ENCODE results near the gene EXOSC2.
"Not testable (repeated sequence)": the region's sequence is repeated elsewhere in the genome, so short reads cannot be mapped to it uniquely, and the experiment has no call there.

EXOSC2 gene

GRCh38 chr9:130668659-130669058 lies 24.9 kb upstream of the EXOSC2 start:
- no peak for DNase-seq

DNA sequence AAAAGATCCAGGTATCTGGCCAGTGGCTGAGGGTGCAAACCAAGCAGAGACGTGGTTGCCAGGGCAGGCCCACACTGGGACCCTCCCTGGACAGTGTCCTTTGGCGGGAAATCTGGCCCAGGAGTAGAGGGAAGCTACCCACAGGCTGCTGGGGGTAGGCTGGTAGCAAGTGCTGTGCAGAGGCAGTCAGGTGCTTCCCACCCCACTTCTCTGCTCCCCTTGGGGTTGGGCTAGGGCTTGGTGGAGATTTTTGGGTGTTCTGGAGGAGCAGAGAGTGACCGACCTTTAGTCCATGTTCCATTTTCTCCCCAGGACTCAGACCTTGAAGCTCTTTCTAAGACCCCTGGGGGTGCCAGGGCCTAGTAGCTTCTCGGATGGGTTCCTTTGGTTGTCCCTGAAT lies 23.6 kb upstream of the EXOSC2 start:
- DNase-seq, result no peak

DNA sequence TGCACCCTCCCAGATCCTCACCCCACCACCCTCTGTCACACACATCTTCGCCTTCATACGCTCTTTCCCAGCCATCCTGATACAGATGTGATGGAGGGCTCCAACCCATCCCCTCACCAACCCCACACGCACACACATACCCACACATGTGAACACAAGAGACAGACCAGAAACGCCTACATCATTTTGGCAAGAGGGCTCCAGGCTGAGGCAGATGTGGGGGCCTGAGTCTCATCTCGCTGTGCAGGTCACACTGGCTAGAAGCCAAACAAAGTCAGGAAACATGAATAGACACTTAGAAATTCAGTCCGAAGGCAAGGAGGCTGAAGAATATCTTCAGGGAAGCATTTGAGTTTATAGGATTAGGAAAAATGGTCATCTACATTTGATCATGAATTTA lies 22.9 kb upstream of the EXOSC2 start:
- DNase-seq, result no peak

DNA sequence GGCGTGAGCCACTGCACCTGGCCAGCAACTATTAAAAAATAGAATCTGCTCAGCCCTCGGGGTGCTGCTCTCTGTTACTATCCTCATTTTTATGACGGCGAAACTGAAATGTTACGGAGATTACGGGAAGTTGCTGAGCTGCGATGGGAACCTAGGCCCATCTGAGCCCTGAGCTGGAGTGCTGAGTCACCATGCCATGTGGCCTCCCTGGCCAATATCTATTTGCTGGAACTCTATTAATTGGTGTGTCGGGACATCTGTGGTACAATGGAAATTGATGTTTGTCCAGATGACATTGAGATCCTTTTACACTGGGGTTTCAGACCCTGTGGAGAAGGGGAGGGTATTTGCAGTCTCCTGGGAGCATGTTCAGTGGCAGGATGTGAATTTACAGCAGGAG lies 21.1 kb upstream of the EXOSC2 start:
- no peak for DNase-seq

DNA sequence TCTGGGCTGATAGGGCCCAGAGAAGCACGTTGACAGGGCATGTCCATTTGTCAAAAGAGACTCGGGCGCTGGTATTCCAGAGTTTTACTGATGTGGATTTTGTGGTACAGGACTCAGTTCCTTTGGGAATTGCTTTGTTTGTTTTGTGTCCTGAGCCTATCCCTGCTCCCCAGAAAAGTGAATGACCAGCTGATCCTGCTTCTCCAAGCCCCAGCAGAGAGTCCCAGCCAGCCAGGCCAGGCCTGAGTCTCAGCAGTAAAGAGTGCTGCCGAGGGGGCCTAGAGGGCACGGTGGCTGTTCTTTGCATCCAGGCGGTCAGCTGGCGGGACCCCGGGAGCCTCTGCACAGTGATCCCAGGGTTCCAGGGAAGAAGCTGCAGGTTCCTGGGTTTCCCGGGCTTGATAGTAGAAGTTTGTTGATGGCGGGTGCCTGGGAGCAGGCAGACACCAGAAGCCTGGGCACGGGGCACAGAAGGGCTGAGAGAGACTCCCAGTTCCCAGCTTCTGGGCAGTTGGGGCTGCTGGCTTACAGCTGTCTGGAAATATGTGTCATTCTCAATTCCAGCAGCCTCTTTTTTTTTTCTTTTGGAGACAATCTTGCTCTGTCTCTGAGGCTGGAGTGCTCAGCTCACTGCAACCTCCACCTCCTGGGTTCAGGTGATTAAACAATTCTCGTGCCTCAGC lies 20.5 kb upstream of the EXOSC2 start:
- DNase-seq, result no peak

DNA sequence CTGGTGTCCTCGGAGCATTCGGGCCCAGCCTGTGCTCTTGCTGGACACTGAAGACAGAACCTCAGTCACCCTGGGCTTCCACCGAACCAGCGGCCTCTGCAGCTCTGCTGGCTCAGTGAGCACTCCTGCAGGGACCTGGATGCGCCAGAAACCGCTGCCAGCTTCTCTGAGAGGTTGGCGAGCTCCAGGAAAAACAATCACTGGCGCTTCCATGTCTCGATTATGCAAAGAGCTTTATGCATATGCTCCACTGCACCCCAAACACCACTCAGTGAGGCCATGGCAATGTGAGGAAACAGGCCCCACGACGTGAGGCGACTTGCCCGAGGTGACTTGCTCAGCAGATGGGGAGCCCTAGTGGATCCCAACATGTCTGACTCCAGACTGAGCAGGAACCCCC lies 18.2 kb upstream of the EXOSC2 start:
- DNase-seq, result no peak

GRCh38 chr9:130677252-130677651 lies 16.3 kb upstream of the EXOSC2 start:
- DNase-seq, result no peak

DNA sequence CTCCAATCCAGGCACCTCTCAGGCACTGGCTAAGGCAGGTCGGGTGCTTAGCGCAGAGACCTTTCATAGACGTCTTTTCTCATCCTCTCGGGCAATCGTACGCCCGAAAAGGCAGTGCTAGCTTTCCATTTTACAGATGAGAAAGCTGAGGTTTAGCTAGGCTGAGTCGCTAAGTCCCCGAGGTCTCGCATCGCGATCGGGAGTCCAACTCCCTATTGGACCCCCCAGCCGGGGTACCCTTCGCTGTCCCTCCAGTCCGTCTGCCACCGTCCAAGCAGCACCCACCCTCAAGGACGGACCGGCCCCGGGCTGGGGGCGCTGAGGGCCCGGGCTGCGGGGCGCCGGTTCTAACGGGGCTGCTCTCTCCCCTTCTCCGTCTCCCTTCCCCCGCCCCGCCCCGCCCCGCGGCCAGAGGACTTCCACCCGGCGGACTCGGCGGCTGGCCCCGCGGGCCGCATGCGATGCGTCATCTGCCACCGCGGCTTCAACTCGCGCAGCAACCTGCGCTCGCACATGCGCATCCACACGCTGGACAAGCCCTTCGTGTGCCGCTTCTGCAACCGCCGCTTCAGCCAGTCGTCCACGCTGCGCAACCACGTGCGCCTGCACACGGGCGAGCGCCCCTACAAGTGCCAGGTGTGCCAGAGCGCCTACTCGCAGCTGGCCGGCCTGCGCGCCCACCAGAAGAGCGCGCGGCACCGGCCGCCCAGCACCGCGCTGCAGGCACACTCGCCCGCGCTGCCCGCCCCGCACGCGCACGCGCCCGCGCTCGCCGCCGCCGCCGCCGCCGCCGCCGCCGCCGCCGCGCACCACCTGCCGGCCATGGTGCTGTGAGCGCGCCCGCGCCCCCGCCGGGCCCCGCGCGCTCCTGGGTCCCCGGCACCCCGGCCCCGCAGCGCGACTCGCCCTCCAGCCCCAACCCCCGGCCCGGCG lies 12.5 kb upstream of the EXOSC2 start:
- peak; percentile 50 for DNase-seq

DNA sequence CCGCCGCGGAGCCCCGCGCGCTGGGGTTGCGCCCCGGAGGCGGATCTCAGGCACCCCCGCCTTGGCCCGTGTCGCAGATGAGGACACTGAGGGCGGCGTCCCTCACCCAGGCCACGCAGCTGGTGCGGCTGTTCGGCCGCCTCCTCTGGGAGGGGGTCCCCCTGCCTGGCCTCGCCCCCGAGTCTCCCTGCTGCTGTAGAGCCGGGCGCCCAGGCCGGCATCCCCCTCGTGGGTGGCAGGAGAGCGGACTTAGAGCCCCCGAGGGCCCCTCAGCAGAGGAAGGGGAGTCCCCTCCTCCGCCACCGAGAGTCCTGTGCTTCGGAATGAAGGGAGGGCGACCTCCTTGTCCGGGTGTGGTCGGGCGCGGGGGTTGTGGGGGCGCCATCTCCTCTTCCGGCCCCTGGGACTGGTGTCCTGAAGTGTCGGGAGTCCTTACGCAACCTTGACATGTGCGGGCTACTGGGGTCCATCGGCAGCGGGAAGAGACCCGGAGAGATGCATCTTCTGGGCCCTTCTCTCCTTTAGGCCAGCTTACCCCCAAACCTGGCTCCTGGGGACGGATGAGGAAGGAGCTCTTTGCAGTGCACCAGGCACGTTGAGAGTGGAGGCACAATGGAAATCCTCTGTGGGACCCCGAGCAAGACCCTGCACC lies 11.7 kb upstream of the EXOSC2 start:
- DNase-seq, result no peak

GRCh38 chr9:130682421-130683121 lies 11.0 kb upstream of the EXOSC2 start:
- DNase-seq, result peak; percentile 35

GRCh38 chr9:130685104-130685503 lies 8.5 kb upstream of the EXOSC2 start:
- DNase-seq, result no peak

GRCh38 chr9:130685945-130686344 lies 7.6 kb upstream of the EXOSC2 start:
- not testable (repeated sequence) for DNase-seq

DNA sequence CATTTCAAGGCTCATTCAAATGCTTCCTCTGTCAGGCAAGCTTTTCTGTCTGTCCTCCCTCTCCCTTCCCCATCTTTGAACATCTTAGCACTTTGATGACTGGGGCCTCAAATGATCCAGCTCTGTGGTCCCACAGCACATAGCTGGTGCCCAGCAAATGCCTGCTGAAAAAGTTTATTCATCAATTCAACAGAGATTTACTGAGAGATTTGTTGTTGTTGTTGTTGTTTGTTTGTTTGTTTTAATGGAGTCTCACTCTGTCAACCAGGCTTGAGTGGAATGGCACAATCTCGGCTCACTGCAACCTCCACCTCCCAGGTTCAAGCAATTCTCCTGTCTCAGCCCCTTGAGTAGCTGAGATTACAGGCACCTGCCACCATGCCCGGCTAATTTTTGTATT lies 6.0 kb upstream of the EXOSC2 start:
- DNase-seq, result no peak

DNA sequence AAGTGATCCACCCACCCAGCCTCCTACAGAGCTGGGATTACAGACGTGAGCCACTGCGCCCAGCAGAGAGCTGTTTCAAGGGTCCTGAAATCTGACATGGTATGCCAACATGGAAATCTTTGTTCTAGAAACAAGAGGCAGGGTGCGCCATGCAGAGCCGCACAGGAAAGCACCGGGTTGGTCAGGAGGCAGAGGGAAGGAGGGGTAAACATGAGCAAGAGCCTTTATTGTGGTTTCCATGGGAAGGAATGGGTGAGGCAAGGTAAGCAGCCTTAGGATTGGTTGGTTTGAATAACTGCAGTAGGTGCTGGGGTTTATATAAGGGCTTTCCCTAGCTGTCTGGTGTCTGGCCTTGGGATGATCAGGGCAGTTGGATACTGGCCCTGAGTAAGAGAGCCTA lies 5.5 kb upstream of the EXOSC2 start:
- DNase-seq, result no peak

- DNase-seq, result no peak
Observed at GRCh38 chr9:130689572-130689936, 4.0 kb upstream of the EXOSC2 start.

DNA sequence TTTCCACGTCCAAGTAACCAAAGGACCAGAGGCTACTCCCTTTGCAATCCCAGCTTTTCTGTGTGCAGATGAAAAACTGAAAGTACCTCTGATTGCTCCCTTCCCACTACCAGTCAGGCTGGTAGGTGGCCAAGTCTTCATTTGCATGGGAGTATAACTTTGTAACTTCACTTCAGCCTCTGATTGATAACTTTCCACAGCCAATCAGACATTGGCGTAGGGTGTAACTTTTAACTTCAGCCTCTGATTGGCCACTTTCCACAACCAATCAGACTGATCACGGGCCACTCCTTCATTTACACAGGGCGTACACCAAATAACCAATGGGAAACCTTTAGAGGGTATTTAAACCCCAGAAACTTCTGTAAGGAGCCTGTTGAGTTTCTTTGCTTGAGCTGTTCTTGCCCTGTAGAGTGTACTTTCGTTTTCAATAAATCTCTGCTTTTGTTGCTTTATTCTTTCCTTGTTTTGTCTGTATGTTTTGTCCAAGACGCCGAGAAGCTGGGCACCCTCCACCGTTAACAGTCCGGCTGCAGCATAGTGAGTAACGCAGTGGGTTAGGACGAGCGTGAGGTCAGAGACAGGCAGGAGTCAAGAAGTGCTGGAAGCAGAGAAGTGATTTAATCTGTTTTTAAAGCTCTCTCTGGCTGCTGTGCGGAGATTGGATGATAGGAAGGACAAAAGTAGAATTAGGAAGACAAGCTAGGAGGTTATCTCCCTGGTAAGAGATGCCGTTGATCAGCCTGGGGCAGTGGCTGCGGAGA lies 3.5 kb upstream of the EXOSC2 start:
- DNase-seq, result no peak

GRCh38 chr9:130692321-130692720 lies 1.3 kb upstream of the EXOSC2 start:
- DNase-seq, result no peak

DNA sequence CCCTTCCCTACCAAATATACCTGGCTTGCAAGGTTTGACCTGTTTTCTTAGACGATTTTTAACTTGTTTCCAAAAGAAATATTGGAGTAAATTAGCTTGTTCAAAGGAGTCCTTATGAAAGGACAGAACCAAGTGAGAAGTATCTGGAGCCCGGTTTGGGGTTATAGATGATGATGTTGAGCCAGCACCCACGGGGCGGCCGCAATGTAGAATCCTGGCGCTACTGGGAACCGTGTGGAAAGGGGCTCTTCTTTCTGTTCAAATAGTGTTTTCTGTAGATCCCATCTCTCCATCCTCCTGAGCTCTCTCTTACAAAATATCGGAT lies 517 bp upstream of the EXOSC2 start:
- DNase-seq, result no peak

- no peak for DNase-seq
Observed at GRCh38 chr9:130694205-130694604, 625 bp downstream of the EXOSC2 start.

- no peak for DNase-seq
Observed at GRCh38 chr9:130696139-130696650, 2.6 kb downstream of the EXOSC2 start.

GRCh38 chr9:130696996-130697395 lies 3.4 kb downstream of the EXOSC2 start:
- DNase-seq, result no peak

GRCh38 chr9:130698514-130698913 lies 4.9 kb downstream of the EXOSC2 start:
- no peak for DNase-seq

Data from activated effector memory CD4-positive, alpha-beta T cell treated with Interleukin-2 at 50 U/mL for 16 hours (primary cell).